RWPE2 (cell line): ENCODE results near the gene SERPINB2.
"Not testable (repeated sequence)": the region's sequence is repeated elsewhere in the genome, so short reads cannot be mapped to it uniquely, and the experiment has no call there.

Experiments
- ATAC-seq: fragments of 200-7000 bp; cut with Tn5 transposase; 3 replicates; pipeline ENCODE4 v1.9.1; 2021; ENCODE audit warnings: low read depth
- DNase-seq: peaks from one replicate; pipeline ENCODE4 v3.0.0-alpha.2; 2020; ENCODE audit warnings: low spot score
- H3K27ac ChIP-seq: fragments of 450-650 bp; 2 replicates; pipeline ENCODE4 v1.5.1; 2017; ENCODE audit warnings: mild to moderate bottlenecking; ENCODE audit not compliant: poor library complexity, severe bottlenecking
- H3K27me3 ChIP-seq: fragments of 250-450 bp; sonication (Bioruptor Pico); 2 replicates; pipeline ENCODE4 v1.5.1; 2021; ENCODE audit warnings: mild to moderate bottlenecking, moderate library complexity; ENCODE audit not compliant: insufficient read depth, poor library complexity, severe bottlenecking
- H3K36me3 ChIP-seq: fragments of 250-450 bp; sonication (Bioruptor Pico); 2 replicates; pipeline ENCODE4 v1.5.1; 2020; ENCODE audit warnings: low read depth, mild to moderate bottlenecking, moderate library complexity
- H3K4me1 ChIP-seq: fragments of 250-450 bp; sonication (Bioruptor Pico); 2 replicates; pipeline ENCODE4 v1.5.1; 2021; ENCODE audit warnings: mild to moderate bottlenecking, moderate library complexity; ENCODE audit not compliant: insufficient read depth, poor library complexity, severe bottlenecking
- H3K4me3 ChIP-seq: fragments of 250-450 bp; sonication (Bioruptor Pico); 2 replicates; pipeline ENCODE4 v1.5.1; 2021; ENCODE audit warnings: mild to moderate bottlenecking, moderate library complexity; ENCODE audit not compliant: severe bottlenecking
- H3K9me3 ChIP-seq: fragments of 250-450 bp; sonication (Bioruptor Pico); 2 replicates; pipeline ENCODE4 v1.5.1; 2021; ENCODE audit warnings: mild to moderate bottlenecking, moderate library complexity; ENCODE audit not compliant: severe bottlenecking
- CTCF ChIP-seq: fragments of 450-650 bp; IDR thresholded peaks from one replicate; pipeline ENCODE4 v1.5.1; 2017; ENCODE audit warnings: mild to moderate bottlenecking, moderate library complexity; ENCODE audit not compliant: poor library complexity, severe bottlenecking

The SERPINB2 gene

GRCh38 chr18:63922049-63922448 lies 34.5 kb downstream of the SERPINB2 start:
- DNase-seq (no peak), ATAC-seq (no peak)
- Histone ChIP-seq H3K27ac (no peak overlapping the region), H3K27me3 (no peaks in the 10 kb centered on the region), H3K4me1 (no peaks in the 10 kb centered on the region), H3K36me3 (no peaks in the 10 kb centered on the region), H3K9me3 (no peaks in the 10 kb centered on the region), H3K4me3 (no peak overlapping the region)
- no peak for TF ChIP-seq CTCF

- TF ChIP-seq CTCF = no peak
- H3K4me1 ChIP-seq = no peaks in the 10 kb centered on the region
- no peaks in the 10 kb centered on the region for H3K9me3 ChIP-seq
- H3K27me3 ChIP-seq = no peaks in the 10 kb centered on the region
- no peak overlapping the region for H3K4me3 ChIP-seq
- no peak overlapping the region for H3K27ac ChIP-seq
- ATAC-seq (no peak), DNase-seq (no peak)
- H3K36me3 ChIP-seq = no peaks in the 10 kb centered on the region
Observed at GRCh38 chr18:63924551-63924950, 37.0 kb downstream of the SERPINB2 start.

DNA sequence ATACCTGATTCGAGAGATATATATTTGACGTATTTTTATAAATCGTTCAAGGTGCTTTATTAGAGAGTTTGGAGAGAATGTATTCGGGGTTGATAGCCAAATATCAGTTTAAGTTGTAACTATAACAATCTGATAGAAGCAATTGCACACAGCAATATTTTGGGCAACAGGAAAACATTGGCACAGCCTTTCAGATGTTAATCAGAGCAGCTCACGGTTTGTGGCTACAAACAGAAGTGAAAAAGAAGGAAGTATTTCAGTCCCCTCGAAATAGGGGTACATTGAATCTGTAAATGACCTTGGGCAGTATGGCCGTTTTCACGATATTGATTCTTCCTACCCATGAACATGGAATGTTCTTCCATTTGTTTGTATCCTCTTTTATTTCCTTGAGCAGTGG lies 40.8 kb downstream of the SERPINB2 start:
- Histone ChIP-seq H3K4me1 (no peaks in the 10 kb centered on the region), H3K27me3 (no peaks in the 10 kb centered on the region), H3K36me3 (no peaks in the 10 kb centered on the region), H3K9me3 (no peaks in the 10 kb centered on the region), H3K27ac (no peak overlapping the region), H3K4me3 (no peak overlapping the region)
- no peak for TF ChIP-seq CTCF
- ATAC-seq (no peak), DNase-seq (no peak)

DNA sequence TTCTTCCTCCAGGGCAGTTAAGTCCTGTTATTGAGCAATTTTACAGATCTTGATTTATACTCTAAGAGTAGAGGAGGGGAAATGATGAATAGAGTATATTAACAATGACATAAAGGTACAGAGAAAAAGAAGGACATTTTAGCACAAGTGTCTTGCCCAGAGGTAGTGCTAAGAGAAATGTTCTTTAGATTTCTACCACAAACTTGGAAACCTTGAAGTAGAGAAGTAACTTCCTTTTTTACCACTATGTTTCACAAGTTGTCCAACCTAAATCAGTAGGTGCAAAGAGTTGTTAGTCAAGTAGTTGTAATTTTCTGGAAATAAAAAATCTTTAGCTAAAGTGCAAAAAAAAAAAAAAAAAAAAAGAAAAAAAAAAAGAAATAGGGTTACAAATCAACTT lies 41.9 kb downstream of the SERPINB2 start:
- not testable (repeated sequence) for H3K9me3 ChIP-seq, DNase-seq, H3K36me3 ChIP-seq, H3K27me3 ChIP-seq, H3K4me1 ChIP-seq, ATAC-seq, H3K4me3 ChIP-seq, H3K27ac ChIP-seq

DNA sequence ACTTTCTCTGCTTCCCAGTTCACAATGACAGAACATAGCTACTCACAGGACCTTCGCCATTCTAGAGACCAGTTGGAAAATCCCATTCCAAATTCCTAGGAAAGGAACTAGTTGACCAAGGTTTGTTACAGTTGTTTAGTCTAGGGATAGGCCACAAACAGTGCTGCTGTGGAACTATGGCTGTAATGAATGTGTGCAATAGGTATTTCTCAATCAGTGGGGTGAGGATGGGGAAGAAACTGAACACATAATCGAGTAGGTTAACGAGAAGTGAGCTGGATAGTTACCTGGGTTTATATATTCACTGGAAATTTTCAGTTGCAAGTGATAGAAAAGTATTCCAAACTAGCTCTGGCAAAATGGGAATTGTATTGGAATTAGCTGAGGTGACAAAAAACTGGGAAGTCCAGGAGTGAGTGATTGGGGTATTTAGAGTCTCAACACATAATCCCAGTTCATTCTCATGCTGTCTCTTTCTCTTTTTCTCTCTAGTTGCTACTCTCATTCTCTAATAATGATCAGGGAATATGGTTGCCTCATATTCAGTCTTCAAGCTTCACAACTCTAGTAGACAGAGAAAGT lies 43.4 kb downstream of the SERPINB2 start:
- no peak for DNase-seq
- no peak overlapping the region for H3K4me3 ChIP-seq
- H3K9me3 ChIP-seq = no peaks in the 10 kb centered on the region
- no peaks in the 10 kb centered on the region for H3K36me3 ChIP-seq
- no peak for TF ChIP-seq CTCF
- H3K27me3 ChIP-seq = no peaks in the 10 kb centered on the region
- no peaks in the 10 kb centered on the region for H3K4me1 ChIP-seq
- no peak overlapping the region for H3K27ac ChIP-seq
- no peak for ATAC-seq
